Stimulated activated CD8-positive, alpha-beta memory T cell treated with anti-CD3 and anti-CD28 coated beads, Interleukin-7, amount 100 ng/mL, for 1 hour (primary cell): ENCODE measurements around the gene ATAT1.

Experiments
- DNase-seq, 2 donors: peaks; one replicate each; pipeline ENCODE4 v3.0.0-alpha.2; 2020; ENCODE audit warnings: low read depth in 2 of 2

Gene ATAT1

GRCh38 chr6:30613251-30614043 is 13.2 kb upstream of the ATAT1 start:
- no peak for DNase-seq

GRCh38 chr6:30614044-30614842 is 12.4 kb upstream of the ATAT1 start:
- DNase-seq, result no peak

DNA sequence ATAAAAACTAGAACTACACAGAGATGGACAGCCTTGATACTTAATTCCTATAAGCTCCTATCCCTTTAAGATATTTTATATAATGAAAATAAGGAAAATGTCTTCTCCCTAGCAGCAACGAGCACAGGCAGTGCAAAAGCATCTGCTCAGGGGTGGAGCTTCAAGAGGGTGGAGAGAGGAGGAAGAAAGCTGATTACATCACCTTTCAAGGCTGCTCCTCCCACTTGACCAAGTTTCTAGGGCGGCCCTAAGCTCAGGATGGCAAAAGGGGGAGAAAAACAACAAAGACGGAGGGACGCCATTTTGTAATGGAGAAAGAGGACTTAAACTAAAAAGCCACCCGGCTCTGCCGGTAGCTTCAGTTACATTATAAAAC is 11.8 kb upstream of the ATAT1 start:
- peak; percentile 54 to 72 for DNase-seq

DNA sequence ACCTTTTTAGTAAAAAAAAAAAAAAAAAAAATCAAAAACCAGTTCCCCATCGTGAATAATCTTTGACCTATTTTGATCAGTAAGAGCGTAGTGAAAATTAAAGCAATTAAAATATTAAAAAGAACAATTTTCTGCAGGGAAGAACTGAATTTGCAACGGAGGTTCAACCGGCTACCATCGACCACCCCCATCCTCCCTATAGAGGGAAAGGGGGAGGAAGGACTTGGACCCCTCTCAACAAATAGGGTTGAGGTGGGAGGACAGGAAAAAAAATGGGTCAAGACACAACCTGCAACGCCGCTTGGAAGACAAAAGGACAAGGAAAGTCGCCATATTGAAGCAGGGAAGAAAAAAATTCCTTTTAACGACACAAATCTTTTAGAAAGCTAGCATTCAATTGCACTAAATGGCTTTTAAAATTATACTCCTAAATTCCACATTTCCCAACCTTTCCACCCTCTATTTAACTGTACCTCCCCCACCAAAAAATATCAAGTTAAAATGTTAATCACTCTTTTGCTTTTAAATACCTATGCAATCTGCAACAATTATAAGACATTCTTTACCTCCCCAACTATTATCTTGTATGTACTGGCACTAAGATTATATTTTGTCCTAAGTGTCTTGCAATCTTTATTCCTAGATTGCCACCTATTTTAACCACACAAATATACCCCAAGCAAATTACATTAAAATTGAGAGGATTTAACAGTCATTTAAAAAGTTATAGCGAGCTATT is 11.3 kb upstream of the ATAT1 start:
- DNase-seq, result no peak

DNA sequence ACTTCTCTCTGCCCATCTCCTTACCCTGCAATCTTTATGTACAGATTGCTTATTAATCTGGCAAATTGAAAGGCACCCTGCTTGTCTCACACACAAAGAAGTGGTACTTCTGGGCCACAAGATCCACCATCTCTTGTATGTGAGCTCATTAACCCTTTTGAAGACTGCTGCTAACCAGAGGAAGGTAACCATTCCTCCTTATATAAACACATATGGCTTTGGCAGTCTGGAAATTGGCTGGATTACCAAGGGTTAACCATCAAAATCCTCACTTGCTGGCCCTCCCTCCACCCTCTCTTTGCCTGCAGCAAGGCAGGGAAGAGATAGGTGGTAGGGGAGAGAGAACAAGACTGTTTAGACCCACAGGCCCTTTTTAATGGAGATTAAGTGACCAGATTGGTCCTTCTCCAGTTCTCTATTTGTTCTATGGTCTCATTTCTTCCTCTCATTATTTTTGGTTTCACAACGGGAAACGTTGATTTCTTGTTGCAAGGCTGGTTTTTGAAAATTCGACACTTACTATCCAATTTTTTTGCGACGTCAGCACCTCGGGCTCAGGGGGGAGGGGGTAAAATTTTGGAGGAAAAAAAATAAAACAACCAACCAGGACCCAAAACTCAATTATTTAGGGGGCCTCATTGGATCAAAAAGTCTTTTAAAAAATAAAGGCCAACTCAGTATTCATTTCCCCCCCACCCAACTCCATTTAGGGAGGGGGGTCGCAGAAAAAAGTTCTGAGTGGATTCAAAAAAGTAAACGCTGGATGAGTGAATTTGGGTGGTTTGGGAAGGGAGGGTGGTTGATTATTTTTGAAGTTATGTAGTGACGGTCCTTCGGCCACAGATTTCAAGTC is 10.5 kb upstream of the ATAT1 start:
- DNase-seq, result no peak

DNA sequence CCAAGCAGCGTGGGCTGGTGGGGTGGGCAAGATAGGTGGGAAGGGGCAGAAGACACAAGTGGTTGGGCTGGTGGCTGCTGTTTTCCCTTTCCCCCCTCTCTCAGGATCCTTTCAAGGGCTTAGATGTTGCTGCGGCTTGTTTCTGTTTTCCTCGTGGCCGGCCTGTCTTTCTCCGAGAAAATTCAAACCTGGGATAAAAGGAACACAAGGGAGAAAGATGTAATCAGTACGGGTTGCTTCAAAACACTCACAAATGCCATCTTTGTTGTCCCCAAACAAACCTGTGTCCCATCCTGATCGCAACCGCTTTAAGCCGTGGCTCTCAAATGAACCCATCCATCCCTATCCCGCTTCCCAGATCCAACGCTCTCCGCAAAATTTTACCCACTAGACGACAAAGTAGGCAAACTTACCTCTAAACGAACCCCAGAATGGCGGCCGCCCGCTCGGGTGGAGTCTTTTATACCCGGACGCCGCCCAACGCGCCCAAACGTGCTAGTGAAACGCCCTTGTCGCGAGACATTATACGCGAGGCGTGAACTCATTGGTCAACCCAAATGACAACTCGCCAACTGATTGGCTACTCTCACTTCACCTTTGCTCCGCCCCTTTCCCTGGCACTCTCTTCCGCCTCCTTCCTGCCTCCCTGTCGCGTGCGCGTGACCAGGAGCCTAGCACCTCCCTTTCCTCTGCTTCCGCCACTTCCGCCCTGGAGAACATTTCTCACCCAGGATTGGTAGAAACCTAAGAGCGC is 9.7 kb upstream of the ATAT1 start, which contains the start of gene PPP1R10:
TSS of gene PPP1R10 (minus strand) at position 433 of the 754 bp plus-strand sequence. CDS start 7,299 bp downstream, outside the sequence.
- peak; percentile 94 for DNase-seq

GRCh38 chr6:30617565-30618269 is 9.0 kb upstream of the ATAT1 start, which contains the start of gene MRPS18B:
TSS of gene MRPS18B (plus strand) at chr6:30617840. CDS start at chr6:30617866, 26 bp downstream.
- peak; percentile 88 to 92 for DNase-seq

DNA sequence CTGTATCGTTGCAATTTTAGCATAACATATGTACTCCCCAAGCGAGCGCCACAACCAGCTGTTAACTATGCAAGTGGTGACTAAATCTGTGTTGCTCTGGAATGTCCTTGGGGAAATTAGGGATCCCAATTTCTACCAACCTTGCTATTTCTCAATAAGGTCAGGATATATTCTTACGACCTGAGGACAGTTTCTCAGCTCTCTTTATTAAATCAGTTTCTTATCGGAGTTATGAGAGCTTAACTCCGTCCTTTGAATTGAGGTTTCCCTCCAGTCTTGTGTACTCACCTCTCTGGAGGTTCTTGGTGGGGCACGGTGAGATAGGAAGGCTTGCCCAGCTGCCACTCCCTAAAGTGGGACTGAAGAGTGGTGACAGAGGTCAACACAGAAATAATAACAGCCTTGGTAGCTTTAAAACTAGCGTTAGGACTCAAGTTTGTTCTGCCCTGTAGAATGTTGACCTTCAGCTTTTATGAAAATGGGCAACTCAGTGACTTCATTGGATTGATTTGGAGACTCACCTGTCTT is 8.3 kb upstream of the ATAT1 start:
- no peak for DNase-seq

DNA sequence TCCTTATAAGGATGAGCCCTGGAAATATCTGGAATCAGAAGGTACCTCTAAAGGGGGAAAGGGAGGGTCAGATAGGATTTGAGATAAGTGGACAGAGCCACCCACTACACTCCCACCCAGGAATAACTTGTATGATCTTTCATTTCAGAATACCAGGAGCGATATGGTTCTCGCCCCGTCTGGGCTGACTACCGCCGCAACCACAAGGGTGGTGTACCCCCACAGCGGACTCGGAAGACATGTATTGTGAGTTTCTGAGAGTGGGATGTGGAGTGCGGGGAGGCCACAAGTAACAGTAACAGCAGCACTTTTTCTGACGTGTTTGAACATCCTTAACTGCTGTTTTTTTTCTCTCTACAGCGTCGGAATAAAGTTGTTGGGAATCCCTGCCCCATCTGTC is 7.1 kb upstream of the ATAT1 start:
- no peak for DNase-seq

DNA sequence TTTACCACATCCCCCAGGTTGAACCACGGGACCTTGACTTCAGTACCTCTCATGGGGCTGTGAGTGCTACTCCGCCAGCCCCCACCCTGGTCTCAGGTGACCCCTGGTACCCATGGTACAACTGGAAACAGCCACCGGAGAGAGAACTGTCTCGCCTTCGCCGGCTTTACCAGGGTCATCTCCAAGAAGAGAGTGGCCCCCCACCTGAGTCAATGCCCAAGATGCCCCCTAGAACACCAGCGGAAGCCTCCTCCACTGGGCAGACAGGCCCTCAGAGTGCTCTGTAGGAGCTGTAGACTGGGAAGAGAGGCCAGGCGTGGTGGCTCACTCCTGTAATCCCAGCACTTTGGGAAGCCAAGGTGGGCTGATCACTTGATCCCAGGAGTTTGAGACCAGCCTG is 1.2 kb upstream of the ATAT1 start:
- DNase-seq, result no peak

GRCh38 chr6:30635834-30636233 is 9.2 kb downstream of the ATAT1 start:
- DNase-seq, result no peak

DNA sequence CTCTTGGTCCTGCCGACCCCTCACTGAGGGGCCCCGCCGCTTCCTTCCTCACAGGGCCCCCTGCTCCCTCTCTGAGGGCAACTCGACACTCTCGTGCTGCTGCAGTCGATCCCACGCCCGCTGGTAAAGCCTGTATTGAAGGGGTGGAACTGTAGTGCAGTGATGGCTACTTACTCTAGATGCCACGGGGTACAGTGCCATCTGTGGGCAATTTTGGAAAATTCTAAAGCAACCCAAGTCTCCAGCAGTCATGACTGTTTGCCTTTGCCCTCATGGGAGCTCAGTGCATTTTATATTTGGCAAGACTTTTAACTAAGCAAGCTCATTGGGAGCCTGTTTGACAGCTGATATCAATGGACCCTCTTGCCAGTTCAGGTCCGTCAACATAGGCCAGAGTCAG is 13.8 kb downstream of the ATAT1 start:
- no peak for DNase-seq

DNA sequence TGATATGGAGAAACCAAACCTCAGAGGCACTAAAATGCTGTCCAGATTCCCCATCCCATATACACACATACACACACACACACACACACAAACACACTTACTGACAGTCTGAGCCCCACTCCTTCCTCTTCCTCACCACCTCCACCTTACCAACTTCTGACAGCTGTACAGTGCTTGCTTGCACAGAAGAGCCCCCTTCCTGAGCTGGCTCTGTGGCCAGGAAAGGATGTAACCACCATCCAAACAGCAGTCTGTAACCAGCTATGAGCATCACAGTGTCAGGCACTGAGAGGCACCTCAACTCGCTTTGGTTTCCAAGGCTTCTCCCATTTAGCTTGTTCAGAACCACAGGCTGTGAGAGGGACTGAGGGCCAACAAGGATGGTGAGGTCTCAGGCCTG is 14.4 kb downstream of the ATAT1 start:
- no peak for DNase-seq

DNA sequence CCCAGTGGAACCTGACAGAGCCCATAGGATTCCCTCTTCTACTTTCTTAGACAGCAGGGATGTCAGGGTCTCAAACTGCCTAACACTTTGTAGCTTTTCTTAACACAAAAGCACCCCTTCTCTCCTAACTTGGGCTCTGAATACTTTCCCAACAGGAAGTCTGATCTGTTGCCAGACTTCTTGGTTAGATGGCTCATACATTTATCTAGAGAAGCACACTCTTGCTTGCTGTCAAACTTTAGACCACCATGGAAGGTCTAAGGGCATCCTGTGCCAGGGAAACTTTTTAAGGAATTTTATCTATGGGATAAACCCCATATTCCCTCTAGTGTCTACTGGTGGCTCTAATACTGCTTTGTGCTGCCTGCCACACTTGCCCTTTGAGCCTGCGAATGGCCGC is 17.0 kb downstream of the ATAT1 start:
- no peak for DNase-seq

GRCh38 chr6:30644769-30645168 is 18.1 kb downstream of the ATAT1 start:
- no peak for DNase-seq

DNA sequence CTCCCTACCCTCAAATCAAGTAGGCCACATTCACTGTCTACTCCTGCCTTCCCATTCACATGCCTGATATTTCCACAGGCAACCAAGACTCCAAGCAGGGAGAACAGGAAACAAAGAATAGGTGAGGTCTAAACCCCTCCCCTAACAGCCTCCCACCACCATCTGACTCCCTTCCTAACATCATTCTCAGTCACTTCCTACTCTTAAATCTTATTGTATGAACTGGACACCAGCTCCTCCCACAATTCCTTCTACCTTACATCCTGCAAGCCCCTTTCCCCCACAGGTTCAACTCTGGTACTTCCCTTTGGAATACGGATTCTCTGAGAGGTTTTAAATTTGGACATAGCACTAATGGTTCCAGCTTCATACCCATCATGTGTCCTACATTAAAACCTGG is 19.3 kb downstream of the ATAT1 start:
- no peak for DNase-seq

- DNase-seq, result peak; percentile 83 to 84
Observed at GRCh38 chr6:30646450-30647241, 20.0 kb downstream of the ATAT1 start, which contains the start of gene C6orf136. TSS of gene C6orf136 (plus strand) at chr6:30647133. CDS start at chr6:30647232, 99 bp downstream.

GRCh38 chr6:30647242-30648116 is 20.8 kb downstream of the ATAT1 start:
- peak; percentile 43 to 48 for DNase-seq
